Islet precursor cell (in vitro differentiated cells): ENCODE results near the gene NTM.

Experiments
- DNase-seq: peaks from one replicate; pipeline ENCODE4 v3.0.0-alpha.2; 2018

The NTM gene

GRCh38 chr11:131656839-131657211, 286.4 kb downstream of the NTM start:
- no peak for DNase-seq

GRCh38 chr11:131658414-131658813, 288.0 kb downstream of the NTM start:
- peak; percentile 29 for DNase-seq

DNA sequence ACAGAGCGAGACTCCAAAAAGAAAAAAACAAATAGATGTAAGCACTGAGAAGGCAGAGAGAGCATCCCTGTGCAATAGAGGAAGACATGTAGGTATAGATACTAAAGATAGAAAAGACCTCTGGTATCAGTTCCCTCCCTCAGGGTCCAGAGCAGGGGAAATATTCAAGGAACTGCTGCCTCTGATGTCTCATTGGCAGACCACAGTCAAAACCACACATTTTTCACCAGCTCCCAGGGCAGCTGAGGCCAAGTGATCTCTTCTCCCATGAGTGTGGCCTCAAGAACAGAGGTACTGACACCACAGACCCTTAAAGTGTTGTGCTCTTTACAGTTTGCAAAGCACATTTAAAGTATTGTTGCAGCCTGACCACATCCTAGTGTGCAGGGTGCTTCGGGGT, 288.5 kb downstream of the NTM start:
- peak; percentile 53 for DNase-seq

- no peak for DNase-seq
These were observed 289.5 kb downstream of the NTM start for GRCh38 chr11:131659931-131660330.

DNA sequence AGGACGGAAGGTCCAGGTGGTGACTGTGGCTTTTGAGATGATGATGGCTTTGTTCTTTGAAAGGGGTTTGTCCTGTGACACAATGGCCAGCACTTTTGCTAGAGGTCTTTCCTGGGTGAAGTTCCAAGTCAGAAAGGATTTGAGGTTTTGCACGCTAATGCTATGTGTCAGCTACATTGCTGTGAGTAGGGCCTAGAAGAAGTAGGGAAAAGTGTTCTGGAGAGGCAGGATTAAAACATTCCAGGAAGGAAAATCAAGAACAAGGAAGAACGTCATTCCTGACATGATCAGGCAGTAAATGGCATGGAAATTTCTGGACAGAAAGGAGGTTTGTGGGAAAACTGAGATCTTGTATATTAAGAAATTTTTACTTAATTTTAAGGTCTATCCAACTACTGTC, 290.7 kb downstream of the NTM start:
- DNase-seq = no peak

- DNase-seq = peak; percentile 75
These were observed 292.0 kb downstream of the NTM start for GRCh38 chr11:131662317-131662972.

DNA sequence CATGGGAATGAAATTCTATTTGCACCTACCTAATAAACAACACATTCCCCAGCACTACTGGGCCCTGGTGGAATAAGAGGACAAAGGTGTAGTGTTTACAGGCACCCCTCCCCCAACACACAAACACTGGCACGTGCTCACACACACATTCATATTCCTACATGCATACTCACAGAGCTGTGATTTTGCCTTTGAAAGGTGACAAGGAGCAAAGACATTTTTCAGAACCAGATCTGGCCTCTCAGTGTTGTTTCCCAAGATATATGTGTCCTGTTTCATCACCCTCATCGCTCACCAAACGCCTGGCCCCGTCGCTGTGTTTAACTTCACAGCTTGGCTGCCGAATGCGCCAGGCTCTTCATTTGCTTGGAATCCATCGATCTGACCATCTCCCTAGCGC, 292.6 kb downstream of the NTM start:
- no peak for DNase-seq

- DNase-seq = no peak
These were observed 293.2 kb downstream of the NTM start for GRCh38 chr11:131663405-131664200.

GRCh38 chr11:131664293-131664692, 293.9 kb downstream of the NTM start:
- no peak for DNase-seq

GRCh38 chr11:131664816-131665215, 294.4 kb downstream of the NTM start:
- no peak for DNase-seq

DNA sequence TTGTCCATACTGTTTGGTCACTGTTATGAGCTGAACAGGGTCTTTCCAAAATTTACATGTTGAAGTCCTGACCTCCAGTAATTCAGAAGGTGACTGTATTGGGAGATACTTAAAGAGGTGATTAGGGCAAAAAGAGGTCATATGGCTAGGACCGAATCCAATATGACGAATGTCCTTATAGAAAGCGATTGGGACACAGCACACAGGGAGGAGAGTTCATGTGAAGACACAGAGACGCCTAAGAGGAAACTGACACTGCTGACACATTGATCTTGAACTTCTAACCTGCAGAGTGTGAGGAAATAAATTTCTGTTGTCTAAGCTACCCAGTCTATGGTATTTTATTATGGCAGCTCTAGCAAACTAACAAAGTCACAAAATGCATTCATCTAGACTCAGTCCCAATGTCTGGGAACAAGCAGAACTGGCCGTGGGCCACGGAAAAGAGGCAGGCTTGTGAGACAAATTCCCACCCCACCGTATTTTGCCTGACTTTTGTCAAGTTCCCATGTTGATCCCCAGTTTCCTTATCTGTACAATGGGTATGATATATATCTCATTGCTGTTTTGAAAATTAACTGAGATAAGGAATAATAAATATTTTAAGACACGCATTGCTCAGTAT, 295.0 kb downstream of the NTM start:
- DNase-seq = no peak

DNA sequence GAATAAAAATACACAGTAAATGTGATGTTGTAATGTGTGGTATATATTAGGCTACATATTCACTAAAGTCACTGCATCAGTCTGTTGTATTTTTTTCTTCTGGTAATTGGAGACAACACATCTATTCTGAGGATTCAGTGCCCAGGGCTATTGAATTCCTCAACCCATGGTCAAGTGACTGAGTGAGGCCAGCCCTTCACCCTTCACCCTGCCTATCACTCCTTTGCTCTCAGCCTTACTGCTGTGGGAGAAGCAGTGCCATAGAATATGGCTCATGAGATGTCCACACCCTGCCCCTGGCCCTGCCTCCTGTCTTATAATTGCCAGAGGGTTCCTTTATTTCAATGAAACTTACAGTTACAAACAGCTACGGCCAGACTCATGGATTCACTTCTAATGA, 295.6 kb downstream of the NTM start:
- DNase-seq = peak; percentile 67

DNA sequence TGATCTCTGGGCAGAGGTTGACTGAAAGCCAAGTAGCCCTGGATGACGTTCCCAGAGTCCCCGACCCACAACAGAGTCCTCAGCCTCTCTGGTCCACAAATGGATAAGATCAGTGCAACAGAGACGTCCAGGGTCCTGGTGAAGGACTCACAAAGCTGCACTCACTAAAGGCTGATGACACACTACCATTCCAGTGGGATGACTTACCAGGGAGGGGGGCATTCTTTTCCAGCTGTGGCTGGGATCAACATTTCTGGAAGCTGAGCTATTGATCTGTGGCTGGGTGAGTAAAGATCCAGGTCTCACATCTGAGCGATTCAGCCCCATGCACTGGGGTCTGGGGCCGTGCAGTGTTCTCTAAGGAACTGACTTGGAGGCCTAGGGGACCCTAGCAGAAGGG, 296.2 kb downstream of the NTM start:
- DNase-seq = peak; percentile 89

GRCh38 chr11:131667566-131667965, 297.2 kb downstream of the NTM start:
- no peak for DNase-seq

- DNase-seq = peak; percentile 93
These were observed 298.3 kb downstream of the NTM start for GRCh38 chr11:131668500-131669400.

- peak; percentile 88 for DNase-seq
These were observed 299.0 kb downstream of the NTM start for GRCh38 chr11:131669401-131669780.

GRCh38 chr11:131670876-131671275, 300.5 kb downstream of the NTM start:
- peak; percentile 76 for DNase-seq

DNA sequence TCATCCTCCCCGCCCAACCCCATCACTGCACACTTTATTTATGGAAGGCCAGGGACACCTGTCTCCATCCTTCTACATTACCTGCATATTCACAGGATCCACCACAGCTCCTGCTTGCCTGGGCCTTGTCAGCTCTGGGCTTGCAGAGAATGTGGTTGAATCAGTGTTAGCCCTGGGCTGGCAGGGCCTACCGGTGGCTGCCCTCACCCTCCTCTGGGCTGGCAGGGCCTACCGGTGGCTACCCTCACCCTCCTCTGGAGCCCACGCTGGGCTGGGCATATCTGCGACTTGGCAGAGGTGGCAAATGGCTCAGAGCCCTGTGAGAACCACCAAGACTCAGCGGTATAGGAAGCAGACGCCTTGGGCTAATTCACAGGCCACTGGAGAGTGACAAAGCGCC, 300.9 kb downstream of the NTM start:
- DNase-seq = no peak

DNA sequence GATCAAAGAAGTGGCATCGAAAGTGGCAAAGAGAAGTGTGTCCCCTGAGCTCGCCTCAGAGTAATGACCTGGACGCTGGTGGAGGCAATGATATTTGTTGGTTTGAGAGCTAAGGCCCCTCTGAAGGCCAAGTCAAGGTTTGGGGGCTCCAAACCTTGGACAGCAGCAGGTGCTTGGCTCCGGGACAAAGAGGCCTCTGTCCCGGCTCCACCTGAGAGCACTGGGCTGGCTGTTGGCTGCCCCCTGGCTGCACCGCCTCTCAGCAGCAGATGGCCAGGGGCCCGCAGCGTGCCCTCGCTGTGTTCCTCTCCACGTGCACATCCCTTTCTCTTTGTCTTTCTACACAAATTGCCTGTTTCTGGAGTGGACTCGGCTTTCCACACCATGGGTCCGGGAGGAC, 301.3 kb downstream of the NTM start:
- peak; percentile 79 for DNase-seq

GRCh38 chr11:131672191-131672590, 301.8 kb downstream of the NTM start:
- DNase-seq = no peak

GRCh38 chr11:131674051-131674755, 303.8 kb downstream of the NTM start:
- DNase-seq = peak; percentile 96

- DNase-seq = no peak
These were observed 304.9 kb downstream of the NTM start for GRCh38 chr11:131675121-131675888.
